ENCODE results near the gene NECTIN4. TPM values are rescaled to one million over a fixed set of nuclear protein-coding genes. Genes with fewer than 3 reads are reported as not detected.
"Not testable (repeated sequence)": the region's sequence is repeated elsewhere in the genome, so short reads cannot be mapped to it uniquely, and the experiment has no call there.

NECTIN4 gene
- total RNA-seq, 1 donor from 2014 or later = 0.05 TPM

- intact Hi-C loops (cut with micrococcal nuclease) = loop anchor here (1.0 to 5.0 kb wide), 2 partner anchors 13 to 33 kb away; partner anchors contain the start of genes DEDD and UFC1
- Mint-ChIP-seq H3K4me3 (peak overlapping the region; percentile 98), H3K27me3 (no peaks in the 10 kb centered on the region), H3K4me1 (peaks cover 49% of the 10 kb centered on the region), H3K36me3 (ENCODE audit: low read depth) (peaks cover 66% of the 10 kb centered on the region), H3K27ac (peak overlapping the region; percentile 92), H3K9me3 (no peaks in the 10 kb centered on the region)
- peak; percentile 86 for DNase-seq
Measured at GRCh38 chr1:161119092-161119903, 29.9 kb upstream of the NECTIN4 start.

GRCh38 chr1:161117759-161118581 lies 28.6 kb upstream of the NECTIN4 start, which contains the start of the genes NIT1 and PFDN2:
TSS of gene NIT1 (plus strand) at chr1:161118105. CDS start at chr1:161118177, 72 bp downstream.
TSS of gene PFDN2 (minus strand) at chr1:161118037. CDS start at chr1:161118026, 11 bp downstream.
- Mint-ChIP-seq H3K27me3 (no peaks in the 10 kb centered on the region), H3K4me1 (peaks cover 61% of the 10 kb centered on the region), H3K4me3 (peak within 1 kb of the TSS; percentile 98), H3K9me3 (no peaks in the 10 kb centered on the region), H3K27ac (peak within 1 kb of the TSS; percentile 92), H3K36me3 (ENCODE audit: low read depth) (peaks cover 63% of the 10 kb centered on the region)
- intact Hi-C loops (cut with micrococcal nuclease) = loop anchor here (1.0 to 5.0 kb wide), 3 partner anchors 34 to 72 kb away; partner anchors contain the start of gene UFC1
- DNase-seq = peak; percentile 97

- Mint-ChIP-seq H3K27ac (peak overlapping the region; percentile 92), H3K36me3 (ENCODE audit: low read depth) (peaks cover 50% of the 10 kb centered on the region), H3K4me3 (peak overlapping the region; percentile 98), H3K4me1 (peaks cover 65% of the 10 kb centered on the region)
- DNase-seq, H3K9me3 Mint-ChIP-seq, H3K27me3 Mint-ChIP-seq: not testable (repeated sequence)
- intact Hi-C loops (cut with micrococcal nuclease) = loop anchor here (2.0 to 5.0 kb wide), 2 partner anchors 17 to 36 kb away; partner anchors contain the start of genes KLHDC9 and UFC1
Measured at GRCh38 chr1:161115961-161116360, 26.6 kb upstream of the NECTIN4 start.

GRCh38 chr1:161115132-161115711 lies 25.9 kb upstream of the NECTIN4 start:
- Mint-ChIP-seq H3K36me3 (ENCODE audit: low read depth) (peaks cover 46% of the 10 kb centered on the region), H3K4me3 (peak overlapping the region; percentile 98), H3K9me3 (no peaks in the 10 kb centered on the region), H3K27me3 (no peaks in the 10 kb centered on the region), H3K27ac (peak overlapping the region; percentile 92), H3K4me1 (peaks cover 63% of the 10 kb centered on the region)
- intact Hi-C loops (cut with micrococcal nuclease) = loop anchor here (2.0 to 5.0 kb wide), 2 partner anchors 16 to 37 kb away; partner anchors contain the start of genes KLHDC9 and UFC1
- DNase-seq = peak; percentile 73

- Mint-ChIP-seq H3K9me3 (no peaks in the 10 kb centered on the region), H3K36me3 (ENCODE audit: low read depth) (peaks cover 43% of the 10 kb centered on the region), H3K4me3 (peak overlapping the region; percentile 3), H3K27ac (peak overlapping the region; percentile 52), H3K4me1 (peaks cover 57% of the 10 kb centered on the region), H3K27me3 (no peaks in the 10 kb centered on the region)
- intact Hi-C loops (cut with micrococcal nuclease) = loop anchor here (2.0 kb wide), 1 partner anchor 16 kb away; the partner anchor contains the start of gene KLHDC9
- DNase-seq = no peak
Measured at GRCh38 chr1:161114556-161114955, 25.2 kb upstream of the NECTIN4 start.

GRCh38 chr1:161113915-161114314 lies 24.6 kb upstream of the NECTIN4 start:
- no peaks in the 10 kb centered on the region for H3K9me3 Mint-ChIP-seq
- no peak overlapping the region for H3K4me3 Mint-ChIP-seq

GRCh38 chr1:161111527-161111926 lies 22.2 kb upstream of the NECTIN4 start:
- intact Hi-C loops (cut with micrococcal nuclease) = no loop called here
- Mint-ChIP-seq H3K4me3 (no peak overlapping the region), H3K27me3 (no peaks in the 10 kb centered on the region), H3K27ac (no peak overlapping the region), H3K9me3 (no peaks in the 10 kb centered on the region), H3K4me1 (peaks cover 43% of the 10 kb centered on the region), H3K36me3 (ENCODE audit: low read depth) (peaks cover 46% of the 10 kb centered on the region)
- no peak for DNase-seq

More at GRCh38 chr1:161113915-161114314, 24.6 kb upstream of the NECTIN4 start:
- intact Hi-C loops (cut with micrococcal nuclease) = loop anchor here (2.0 kb wide), 1 partner anchor 15 kb away; the partner anchor contains the start of gene KLHDC9
- no peak for DNase-seq
- peaks cover 45% of the 10 kb centered on the region for H3K36me3 Mint-ChIP-seq (ENCODE audit: low read depth)
- H3K27me3 Mint-ChIP-seq = no peaks in the 10 kb centered on the region
- peaks cover 51% of the 10 kb centered on the region for H3K4me1 Mint-ChIP-seq
- no peak overlapping the region for H3K27ac Mint-ChIP-seq

- H3K4me3 Mint-ChIP-seq = no peak overlapping the region
- peaks cover 45% of the 10 kb centered on the region for H3K36me3 Mint-ChIP-seq (ENCODE audit: low read depth)
- H3K27me3 Mint-ChIP-seq = no peaks in the 10 kb centered on the region
- intact Hi-C loops (cut with micrococcal nuclease) = no loop called here
- H3K4me1 Mint-ChIP-seq = peaks cover 42% of the 10 kb centered on the region
- H3K27ac Mint-ChIP-seq = no peak overlapping the region
- no peak for DNase-seq
- H3K9me3 Mint-ChIP-seq = no peaks in the 10 kb centered on the region
Measured at GRCh38 chr1:161111117-161111516, 21.8 kb upstream of the NECTIN4 start.

- DNase-seq = no peak
- Mint-ChIP-seq H3K27me3 (no peaks in the 10 kb centered on the region), H3K9me3 (no peaks in the 10 kb centered on the region), H3K36me3 (ENCODE audit: low read depth) (peaks cover 40% of the 10 kb centered on the region), H3K4me3 (no peak overlapping the region), H3K4me1 (peaks cover 6% of the 10 kb centered on the region), H3K27ac (no peak overlapping the region)
- intact Hi-C loops (cut with micrococcal nuclease) = no loop called here
Measured at GRCh38 chr1:161106431-161106830, 17.1 kb upstream of the NECTIN4 start.

GRCh38 chr1:161100556-161100955 lies 11.2 kb upstream of the NECTIN4 start:
- H3K4me3 Mint-ChIP-seq = no peak overlapping the region
- no peaks in the 10 kb centered on the region for H3K9me3 Mint-ChIP-seq
- no peak for DNase-seq
- H3K27ac Mint-ChIP-seq = no peak overlapping the region
- peaks cover 41% of the 10 kb centered on the region for H3K36me3 Mint-ChIP-seq (ENCODE audit: low read depth)
- peaks cover 2% of the 10 kb centered on the region for H3K27me3 Mint-ChIP-seq
- intact Hi-C loops (cut with micrococcal nuclease) = no loop called here
- peaks cover 29% of the 10 kb centered on the region for H3K4me1 Mint-ChIP-seq

GRCh38 chr1:161099090-161099802 lies 9.9 kb upstream of the NECTIN4 start:
- H3K4me1 Mint-ChIP-seq = peaks cover 35% of the 10 kb centered on the region
- DNase-seq = no peak
- peak overlapping the region; percentile 75 for H3K4me3 Mint-ChIP-seq
- intact Hi-C loops (cut with micrococcal nuclease) = loop anchor here (2.0 to 5.0 kb wide), 3 partner anchors 16 to 262 kb away; no protein-coding TSS in a partner anchor
- H3K36me3 Mint-ChIP-seq (ENCODE audit: low read depth) = peaks cover 39% of the 10 kb centered on the region
- H3K27ac Mint-ChIP-seq = peak overlapping the region; percentile 6
- H3K9me3 Mint-ChIP-seq = no peaks in the 10 kb centered on the region
- H3K27me3 Mint-ChIP-seq = peaks cover 2% of the 10 kb centered on the region

- intact Hi-C loops (cut with micrococcal nuclease) = loop anchor here (2.0 to 5.0 kb wide), 3 partner anchors 16 to 261 kb away; no protein-coding TSS in a partner anchor
- Mint-ChIP-seq H3K4me3 (peak within 1 kb of the TSS; percentile 80), H3K27ac (peak within 1 kb of the TSS; percentile 93), H3K27me3 (peaks cover 2% of the 10 kb centered on the region), H3K36me3 (ENCODE audit: low read depth) (peaks cover 36% of the 10 kb centered on the region), H3K4me1 (peaks cover 39% of the 10 kb centered on the region), H3K9me3 (no peaks in the 10 kb centered on the region)
- peak; percentile 92 for DNase-seq
Measured at GRCh38 chr1:161098210-161099068, 9.1 kb upstream of the NECTIN4 start, which contains the start of gene KLHDC9. TSS of gene KLHDC9 (plus strand) at chr1:161098361. CDS start at chr1:161098536, 175 bp downstream.

All from activated CD4-positive, alpha-beta T cell treated with anti-CD3 and anti-CD28 coated beads, Interleukin-2, amount 10 ng/mL, durations not matched to agents 24 days and 14 days (primary cell).